Mammary epithelial cell (primary cell): ENCODE results near the gene BLVRA.
"Not testable (repeated sequence)": the region's sequence is repeated elsewhere in the genome, so short reads cannot be mapped to it uniquely, and the experiment has no call there.

Source experiments
- EZH2 ChIP-seq: IDR thresholded peaks from 2 replicates; pipeline ENCODE4 v1.6.1; 2012; ENCODE audit warnings: low read length, inconsistent platforms, borderline replicate concordance
- TF ChIP-seq, protein P1 (sequence below), 2 donors: IDR thresholded peaks in 1 of 2; conservative IDR thresholded peaks in 1 of 2; 2 replicates each; pipeline ENCODE4 v1.5.1; 2011 to 2012; ENCODE audit warnings: inconsistent platforms in 2 of 2, low read length in 2 of 2, mild to moderate bottlenecking in 2 of 2, control low read depth in 1 of 2, low read depth in 1 of 2; ENCODE audit not compliant: insufficient read depth in 1 of 2; ENCODE audit errors: extremely low read depth in 1 of 2

DNA sequence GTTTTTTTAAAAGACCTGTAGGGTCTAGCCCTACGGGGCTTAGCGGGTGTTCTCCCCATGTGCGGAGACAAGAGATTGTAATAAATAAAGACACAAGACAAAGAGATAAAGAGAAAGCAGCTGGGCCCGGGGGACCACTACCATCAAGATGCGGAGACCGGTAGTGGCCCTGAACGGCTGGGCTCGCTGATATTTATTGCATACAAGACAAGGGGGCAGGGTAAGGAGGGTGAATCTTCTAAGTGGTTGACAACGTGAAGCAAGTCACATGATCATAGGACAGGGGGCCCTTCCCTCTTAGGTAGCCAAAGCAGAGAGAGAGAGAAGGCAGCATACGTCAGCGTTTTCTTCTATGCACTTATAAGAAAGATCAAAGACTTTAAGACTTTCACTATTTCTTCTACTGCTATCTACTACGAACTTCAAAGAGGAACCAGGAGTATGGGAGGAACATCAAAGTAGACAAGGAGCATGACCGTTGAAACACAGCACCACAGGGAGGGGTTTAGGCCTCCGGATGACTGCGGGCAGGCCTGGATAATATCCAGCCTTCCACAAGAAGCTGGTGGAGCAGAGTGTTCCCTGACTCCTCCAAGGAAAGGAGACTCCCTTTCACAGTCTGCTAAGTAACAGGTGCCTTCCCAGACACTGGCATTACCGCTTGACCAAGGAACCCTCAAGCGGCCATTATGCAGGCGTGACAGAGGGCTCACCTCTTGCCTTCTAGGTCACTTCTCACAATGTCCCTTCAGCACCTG is 23.7 kb upstream of the BLVRA start:
- not testable (repeated sequence) for TF ChIP-seq EZH2
- TF ChIP-seq, protein P1, sequence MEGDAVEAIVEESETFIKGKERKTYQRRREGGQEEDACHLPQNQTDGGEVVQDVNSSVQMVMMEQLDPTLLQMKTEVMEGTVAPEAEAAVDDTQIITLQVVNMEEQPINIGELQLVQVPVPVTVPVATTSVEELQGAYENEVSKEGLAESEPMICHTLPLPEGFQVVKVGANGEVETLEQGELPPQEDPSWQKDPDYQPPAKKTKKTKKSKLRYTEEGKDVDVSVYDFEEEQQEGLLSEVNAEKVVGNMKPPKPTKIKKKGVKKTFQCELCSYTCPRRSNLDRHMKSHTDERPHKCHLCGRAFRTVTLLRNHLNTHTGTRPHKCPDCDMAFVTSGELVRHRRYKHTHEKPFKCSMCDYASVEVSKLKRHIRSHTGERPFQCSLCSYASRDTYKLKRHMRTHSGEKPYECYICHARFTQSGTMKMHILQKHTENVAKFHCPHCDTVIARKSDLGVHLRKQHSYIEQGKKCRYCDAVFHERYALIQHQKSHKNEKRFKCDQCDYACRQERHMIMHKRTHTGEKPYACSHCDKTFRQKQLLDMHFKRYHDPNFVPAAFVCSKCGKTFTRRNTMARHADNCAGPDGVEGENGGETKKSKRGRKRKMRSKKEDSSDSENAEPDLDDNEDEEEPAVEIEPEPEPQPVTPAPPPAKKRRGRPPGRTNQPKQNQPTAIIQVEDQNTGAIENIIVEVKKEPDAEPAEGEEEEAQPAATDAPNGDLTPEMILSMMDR (conservative IDR thresholded peaks at IDR 0.05 in 1 of 2, IDR thresholded peaks at IDR 0.05 in 1 of 2; ENCODE audit: extremely low read depth in 1 of 2, insufficient read depth in 1 of 2, low read depth in 1 of 2, low read length in 2 of 2), result not testable (repeated sequence)
